HG03175 (cell line): ENCODE measurements around the gene RFNG.
A peak's percentile ranks its signal among the peaks of the same experiment; 100 is the strongest.

Experiments used
- ATAC-seq: cut with Tn5 transposase; IDR thresholded peaks from one replicate; pipeline ENCODE4 v1.9.1; 2021; ENCODE audit warnings: mild to moderate bottlenecking, moderate library complexity; ENCODE audit not compliant: unreplicated experiment

The RFNG gene, protein sequence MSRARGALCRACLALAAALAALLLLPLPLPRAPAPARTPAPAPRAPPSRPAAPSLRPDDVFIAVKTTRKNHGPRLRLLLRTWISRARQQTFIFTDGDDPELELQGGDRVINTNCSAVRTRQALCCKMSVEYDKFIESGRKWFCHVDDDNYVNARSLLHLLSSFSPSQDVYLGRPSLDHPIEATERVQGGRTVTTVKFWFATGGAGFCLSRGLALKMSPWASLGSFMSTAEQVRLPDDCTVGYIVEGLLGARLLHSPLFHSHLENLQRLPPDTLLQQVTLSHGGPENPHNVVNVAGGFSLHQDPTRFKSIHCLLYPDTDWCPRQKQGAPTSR

DNA sequence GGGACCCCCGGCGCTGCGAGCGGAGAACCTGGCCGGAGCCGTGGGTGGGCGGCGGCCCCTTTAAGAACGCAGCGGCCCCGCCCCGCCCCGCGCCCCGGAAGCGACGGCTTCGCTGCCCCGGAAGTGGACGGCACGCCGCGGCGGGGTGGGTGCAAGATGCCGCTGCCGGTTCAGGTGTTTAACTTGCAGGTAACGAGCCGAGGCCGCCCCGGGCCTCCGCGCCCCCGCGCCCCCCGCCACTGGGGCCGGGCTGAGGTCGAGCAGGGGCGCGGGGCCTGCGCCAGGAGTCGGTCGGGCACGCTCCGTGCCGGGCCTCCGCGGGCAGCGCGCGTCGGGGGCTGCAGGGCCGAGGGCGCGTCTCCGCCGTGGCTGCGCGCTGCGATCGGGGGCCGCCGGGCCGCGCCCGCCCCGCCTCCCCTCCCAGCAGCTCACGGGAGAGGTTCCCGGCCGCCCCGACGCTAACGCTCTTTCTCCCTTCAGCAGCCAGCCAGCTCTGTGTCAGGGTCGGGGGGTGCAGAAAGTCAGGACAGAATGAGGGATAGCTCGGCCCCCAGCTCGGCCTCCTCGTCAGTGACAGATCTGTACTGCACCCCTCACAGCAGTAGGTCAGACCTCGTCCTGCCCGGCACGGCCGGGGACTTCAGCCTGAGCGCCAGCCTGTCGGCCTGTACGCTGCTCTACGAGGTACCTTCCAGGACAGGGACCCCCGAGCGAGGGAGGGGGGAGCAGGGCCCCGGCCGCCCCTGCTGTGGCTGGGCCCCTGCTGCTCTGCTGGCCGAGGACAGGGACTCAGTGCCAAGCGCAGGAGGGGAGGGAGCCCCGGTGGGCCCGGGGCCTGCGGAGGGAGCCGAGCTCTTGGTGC lies at the start of gene RFNG, which contains the start of gene GPS1:
TSS of gene RFNG (minus strand) at position 36 of the 862 bp plus-strand sequence. CDS start 45 bp downstream, outside the sequence.
TSS of gene GPS1 (plus strand) at position 123 of the 862 bp plus-strand sequence. CDS start at position 157, 34 bp downstream.
- peak; percentile 54 for ATAC-seq

DNA sequence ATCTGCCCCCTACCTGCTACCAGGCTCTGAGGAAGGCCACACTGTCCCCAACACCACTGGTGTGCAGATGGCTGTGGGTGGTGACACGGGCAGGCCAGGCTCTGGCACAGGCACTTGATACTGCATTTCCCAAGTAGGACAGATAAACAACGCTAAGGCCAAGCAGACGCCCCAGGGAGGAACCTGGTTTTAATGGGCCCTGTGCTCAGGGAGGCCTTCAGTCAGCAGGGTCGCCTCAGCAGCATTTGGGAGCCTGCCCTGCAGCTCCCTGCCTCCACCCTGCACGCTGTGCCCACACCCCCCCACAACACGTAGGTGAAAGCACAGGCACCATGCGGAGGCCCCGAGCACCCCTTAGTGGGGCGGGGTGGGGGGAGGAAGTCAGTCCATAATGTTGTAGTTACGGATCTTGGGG lies 49.7 kb upstream of the RFNG start:
- ATAC-seq: no peak

DNA sequence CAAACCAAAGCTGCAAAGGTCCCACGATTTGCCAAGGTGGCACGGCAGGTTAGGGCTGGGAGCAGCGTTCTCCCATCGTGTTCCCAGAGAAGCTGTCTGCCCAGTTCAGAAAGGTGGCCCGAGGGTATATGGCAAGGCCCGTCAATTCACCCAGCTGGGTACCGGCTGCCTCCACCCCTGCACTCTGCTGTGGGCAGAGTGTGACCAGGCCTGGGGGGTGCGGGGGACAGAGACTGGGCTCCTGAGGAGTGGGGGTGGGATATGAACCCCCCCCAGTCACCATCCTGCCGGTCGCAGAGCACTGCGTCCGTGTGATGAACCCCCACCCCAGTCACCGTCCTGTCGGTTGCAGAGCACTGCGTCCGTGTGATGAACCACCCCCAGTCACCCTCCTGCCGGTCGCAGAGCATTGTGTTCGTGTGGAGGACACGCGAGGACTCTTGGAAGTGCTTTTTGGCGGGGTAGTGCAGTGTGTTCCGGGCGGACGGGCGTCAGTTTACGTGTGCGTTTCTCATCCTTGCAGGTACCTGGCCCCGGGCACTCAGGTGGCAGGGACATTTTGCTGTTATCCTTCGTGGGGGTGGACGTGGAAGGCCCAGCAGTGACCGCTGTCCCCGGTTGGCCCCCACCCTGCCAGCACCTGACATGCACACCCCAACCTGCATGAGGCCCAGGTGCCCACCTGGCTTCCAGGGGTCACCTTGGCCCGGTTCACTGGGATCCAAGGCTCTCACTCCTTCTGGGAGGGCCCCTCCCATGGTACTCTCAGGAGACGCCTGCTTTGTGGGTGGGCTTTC lies 49.1 kb upstream of the RFNG start:
- no peak for ATAC-seq

DNA sequence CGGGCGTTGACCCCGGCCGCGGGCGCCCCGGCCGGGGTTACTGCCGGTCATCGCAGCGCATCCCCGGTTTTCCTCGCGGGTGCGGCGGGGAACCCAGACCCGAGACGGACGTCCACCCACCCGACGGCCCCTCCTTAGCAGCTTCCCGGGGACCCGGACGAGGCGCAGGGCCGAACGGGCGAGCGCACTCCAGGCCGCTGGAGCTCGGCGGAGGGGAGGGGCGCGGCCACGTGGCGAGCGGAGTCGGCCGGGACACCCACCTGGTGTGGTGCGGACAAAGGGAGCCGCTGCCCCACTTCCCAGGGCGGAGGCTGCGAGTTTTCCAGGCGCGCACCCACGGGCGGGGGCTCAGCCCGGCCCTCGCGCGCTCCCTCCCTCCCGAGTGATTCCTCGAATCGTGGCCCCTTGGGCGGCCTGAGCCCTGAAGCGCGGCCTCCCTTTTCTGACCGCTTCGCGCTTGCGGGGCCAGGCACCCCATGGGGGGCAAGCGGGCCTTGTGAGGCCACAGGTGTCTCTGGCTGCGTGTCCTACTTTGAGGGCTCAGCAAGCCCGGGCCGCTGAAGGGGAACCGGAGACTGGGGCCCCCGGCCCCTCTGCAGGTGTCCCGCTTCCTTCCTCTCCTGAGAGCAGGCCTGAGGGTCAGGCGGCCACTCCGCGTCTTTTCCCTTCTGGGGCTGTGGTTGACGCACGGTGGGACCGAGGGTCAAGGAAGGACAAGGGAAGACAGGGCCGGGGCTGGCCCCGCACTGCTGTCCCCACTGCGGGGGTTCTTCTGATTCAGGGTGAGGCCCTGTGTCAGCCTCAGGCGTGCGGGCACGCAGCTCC lies 47.5 kb upstream of the RFNG start:
- ATAC-seq: peak; percentile 9

DNA sequence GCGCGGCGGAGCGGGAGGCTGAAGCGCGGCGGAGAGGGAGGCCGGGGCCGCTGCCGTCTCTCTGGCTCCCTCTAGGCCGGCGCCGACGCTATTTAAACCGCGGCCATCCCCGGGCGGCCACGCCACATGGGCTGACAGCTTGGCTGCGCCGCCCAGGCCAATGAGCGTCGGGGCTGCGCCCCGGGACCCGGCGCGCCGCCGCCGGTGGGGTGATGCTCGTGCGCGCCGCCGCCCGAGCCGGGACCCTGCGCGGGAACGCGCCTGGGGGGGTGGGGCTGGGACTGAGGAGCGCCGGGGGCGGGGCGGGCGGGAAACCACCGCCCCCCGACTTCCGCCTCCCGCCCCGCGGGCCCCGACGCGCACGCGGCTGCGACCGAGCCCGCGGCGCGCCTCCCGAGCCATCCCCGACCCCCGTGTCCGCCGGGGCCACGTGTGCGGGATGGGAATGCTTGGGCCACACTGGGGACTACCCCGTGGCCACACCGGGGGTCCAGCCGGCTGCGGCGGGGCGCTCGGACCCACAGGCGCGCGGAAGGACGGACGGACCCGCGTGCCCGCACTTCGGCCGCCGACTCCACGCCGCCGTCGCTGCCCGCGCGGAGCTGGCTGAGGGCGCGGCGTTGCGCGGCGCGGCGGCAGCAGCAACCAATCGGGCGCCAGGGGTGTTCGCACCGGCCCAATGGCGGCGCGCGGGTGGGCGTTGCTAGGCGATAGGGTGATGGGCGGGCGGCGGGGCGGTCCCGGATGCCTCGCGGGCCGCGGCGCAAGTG lies 46.7 kb upstream of the RFNG start, which contains the start of gene FASN:
TSS of gene FASN (minus strand) at position 68 of the 770 bp plus-strand sequence. CDS start 1,791 bp downstream, outside the sequence.
- ATAC-seq: peak; percentile 71

DNA sequence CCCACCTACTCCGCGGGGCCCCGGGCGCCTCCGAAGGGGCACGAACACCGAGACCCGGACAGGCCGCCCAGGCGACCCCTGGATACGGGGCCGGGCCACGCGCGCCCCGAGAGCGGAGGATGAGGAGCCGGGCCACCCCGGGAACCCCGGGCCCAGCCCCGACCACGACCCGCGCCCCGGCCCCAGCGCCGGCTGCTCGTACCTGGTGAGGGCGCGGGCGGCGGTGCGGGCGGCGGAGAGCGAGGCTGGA lies 46.2 kb upstream of the RFNG start:
- ATAC-seq: no peak

DNA sequence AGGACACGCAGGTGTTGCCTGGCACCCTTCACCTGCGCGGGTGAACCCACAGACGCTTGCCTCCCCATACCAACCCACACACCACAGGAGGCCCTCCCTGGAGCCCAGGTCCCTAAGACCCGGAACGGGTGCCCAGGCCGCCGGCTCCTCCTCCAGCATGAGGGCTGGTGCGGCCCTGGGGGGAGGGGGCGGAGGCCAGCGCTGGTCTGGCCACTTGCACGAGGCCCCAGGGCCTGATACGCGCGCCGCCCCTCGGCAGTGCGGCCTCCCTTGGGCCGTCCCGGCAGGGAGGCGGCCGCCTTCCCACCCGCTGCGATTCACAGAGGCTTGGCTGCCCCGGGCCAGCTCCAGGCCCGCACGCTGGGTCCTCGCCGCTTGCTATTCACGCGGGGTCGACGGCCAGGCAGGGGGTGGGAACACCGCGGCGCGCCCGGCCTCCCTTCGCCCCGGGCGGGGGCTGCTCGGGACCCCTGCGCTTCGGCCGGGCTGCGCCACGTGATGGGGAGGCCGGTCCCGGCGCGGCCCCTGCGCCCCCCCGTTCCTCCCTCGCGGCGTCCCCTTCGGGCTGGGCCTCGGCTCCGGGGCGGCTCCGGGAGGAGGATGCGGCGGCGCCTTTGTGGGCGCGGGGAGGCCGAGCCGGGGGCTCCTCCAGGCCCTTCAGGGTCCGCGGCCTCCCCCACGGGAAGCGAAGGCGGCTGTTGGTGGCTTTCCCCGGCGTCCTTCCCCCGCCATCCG lies 45.7 kb upstream of the RFNG start:
- no peak for ATAC-seq

DNA sequence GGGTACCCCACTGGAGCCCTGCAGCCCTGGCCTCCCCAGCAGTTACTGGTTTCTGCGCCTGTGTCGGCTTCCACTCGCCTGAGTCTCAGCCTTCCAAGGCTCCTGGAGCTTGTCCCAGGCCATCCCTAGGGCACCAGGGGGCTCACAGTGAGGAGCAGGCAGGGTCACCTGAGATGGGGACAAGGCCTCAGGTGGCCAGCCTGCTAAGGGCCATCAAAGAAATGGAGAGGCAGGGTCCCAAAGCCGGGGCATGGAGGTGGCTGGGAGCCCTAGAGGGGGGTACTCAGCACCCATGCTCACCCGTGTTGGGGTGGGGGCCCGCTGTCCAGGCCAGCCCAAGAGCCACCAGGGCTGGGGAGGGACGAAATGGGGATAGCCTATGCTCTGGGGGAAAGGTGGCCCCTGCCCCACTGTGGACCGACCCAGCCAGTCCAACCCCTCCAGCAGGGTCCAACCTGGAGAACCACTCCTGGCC lies 45.1 kb upstream of the RFNG start:
- no peak for ATAC-seq

DNA sequence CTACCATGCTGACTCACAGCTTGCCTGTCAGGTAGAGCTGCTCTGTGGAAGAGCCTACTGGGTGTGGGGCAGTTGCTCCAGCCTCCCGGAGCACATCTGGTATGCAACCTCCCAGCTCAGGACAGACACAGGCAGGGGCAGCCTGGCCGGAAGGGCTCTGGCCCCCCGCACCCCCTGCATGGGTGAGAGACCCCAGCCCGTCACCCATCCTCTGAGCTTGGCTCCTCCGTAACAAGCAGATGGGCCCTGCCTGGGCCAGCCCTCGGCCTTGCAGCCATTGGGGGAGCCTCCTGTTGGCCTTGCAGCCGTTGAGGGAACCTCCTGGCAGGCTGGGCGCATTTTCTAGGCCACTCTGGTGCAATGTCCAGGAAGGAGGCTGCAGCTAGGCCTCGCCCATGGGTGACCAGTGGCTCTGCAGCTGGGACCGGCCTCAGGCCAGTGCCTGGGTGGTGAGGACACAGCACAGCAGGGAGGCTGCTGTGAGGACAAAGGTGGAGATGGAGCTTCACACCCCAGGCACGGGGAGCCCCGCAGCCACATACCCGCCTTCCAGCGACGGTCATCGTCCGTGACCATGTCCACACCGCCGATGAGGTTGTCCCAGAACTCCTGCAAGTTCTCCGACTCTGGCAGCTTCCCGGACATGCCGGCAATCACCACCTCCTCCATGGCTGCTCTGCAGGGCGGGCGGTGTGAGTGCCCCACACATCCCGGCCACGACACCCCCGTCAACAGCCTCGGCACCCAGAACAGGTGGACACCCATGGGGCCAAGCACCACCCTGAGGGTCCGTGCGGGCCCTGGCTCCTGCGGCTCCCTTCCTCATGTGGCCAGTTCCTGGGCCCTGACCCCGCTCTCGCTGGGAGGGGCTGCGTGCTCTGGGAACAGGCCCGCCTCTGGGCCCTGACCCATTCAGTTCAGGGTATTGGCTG lies 44.4 kb upstream of the RFNG start:
- ATAC-seq: no peak

DNA sequence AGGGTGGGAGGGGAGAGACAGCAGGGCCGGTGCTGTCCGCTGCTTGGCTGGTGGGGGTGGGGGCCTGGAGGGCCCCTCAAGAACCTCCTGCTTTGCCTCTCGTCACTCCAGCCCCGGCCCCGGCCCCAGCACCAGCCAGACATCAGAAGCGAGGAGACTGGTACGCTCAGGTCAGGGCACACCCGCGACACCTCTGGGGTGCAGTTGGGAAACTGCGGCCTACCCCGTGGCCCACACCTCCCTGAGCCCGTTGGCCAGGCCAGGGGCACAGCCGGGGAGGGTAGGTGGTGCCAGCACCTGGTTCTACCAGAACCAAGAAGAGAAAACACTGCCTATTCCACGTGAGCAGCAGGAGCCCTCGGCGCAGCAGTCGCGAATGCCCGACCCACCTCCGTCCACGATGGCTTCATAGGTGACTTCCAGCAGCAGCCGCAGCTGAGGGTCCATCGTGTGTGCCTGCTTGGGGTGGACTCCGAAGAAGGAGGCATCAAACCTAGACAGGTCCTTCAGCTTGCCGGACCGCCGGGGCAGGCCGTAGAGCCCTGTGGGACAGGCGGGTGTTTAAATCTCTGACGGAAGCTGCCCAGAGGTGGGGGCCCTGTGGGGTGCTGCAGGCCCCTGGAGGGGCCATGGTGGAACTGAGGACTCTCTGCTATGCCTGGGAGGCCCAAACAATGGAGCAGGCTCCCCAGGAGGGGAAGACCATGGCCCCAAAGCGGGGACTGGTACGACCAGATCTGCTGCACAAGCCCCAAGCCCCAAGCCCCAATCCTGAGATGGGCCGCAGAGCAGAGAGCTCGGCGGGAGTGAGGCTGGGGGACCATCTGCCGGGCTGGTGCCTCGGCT lies 43.5 kb upstream of the RFNG start:
- no peak for ATAC-seq

DNA sequence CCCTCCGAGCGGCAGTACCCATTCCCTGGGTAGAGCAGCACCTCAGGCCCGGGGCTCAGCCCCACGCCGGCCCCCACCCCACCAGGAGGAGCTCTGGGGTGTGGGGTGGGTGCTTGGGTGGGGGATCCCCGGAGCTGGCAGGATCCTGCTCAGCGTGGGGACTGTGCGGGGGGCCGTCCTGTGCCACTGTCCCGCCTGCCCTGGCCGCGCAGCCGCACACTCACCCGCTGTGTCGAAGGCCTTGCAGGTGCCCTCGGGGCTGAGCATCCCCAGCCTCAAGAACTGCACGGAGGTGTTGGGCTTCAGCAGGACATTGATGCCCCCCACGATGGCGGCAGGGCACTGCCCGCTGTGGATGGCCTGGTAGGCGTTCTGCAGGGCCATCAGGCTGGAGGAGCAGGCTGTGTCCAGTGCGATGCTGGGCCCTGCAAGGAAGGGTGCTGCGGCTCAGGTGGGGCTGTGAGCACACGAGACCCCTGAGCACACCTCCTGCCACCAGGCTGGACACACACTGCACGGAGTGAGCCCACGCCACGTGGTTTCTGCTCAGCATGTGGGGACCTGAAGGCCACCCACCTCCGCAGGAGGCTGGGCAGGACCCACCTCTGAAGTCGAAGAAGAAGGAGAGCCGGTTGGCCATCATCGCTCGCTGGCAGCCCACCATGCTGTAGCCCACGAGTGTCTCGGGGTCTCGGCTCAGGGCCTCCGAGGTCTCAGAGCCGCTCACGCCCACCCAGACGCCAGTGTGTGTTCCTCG lies 41.6 kb upstream of the RFNG start:
- ATAC-seq: no peak

DNA sequence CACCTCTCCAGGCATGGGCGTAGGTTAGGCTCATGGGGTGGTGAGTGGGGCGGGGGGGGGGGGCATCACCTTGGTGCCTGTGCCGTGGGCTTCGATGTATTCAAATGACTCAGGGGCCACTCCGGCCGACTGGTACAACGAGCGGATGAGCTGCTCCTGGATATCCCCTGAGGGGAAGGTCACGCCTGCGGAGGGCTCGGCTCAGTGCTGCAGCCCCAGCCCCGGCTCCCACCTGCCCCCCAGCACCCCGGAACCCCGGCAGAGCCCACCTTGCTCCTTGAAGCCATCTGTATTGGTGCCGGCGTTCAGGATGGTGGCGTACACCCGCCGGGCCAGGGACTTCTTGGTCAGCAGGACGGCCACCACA lies 41.0 kb upstream of the RFNG start:
- ATAC-seq: no peak

DNA sequence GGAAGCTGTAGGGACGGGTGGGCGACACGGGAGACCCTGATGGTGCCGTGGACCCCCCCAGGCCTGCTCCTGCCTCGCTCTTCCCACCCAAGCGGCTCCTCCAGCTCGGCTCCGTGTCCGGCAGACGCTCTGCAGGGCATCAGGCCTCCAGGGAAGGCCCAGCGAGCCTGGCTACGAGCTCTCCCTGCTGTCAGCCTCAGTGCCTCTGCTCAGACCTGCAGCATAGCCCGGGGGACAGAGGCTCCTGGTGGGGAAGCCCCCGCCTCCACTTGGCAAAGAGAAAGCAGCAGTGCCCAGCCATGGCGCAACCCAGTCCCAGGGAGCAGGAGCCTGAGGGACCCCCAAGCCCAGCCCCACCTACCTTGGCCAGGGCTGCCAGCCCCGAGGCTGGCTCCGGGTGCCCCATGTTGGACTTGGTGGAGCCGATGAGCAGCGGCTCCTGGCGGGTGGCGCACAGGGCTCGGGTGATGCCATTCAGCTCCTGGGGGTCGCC lies 40.5 kb upstream of the RFNG start:
- no peak for ATAC-seq

DNA sequence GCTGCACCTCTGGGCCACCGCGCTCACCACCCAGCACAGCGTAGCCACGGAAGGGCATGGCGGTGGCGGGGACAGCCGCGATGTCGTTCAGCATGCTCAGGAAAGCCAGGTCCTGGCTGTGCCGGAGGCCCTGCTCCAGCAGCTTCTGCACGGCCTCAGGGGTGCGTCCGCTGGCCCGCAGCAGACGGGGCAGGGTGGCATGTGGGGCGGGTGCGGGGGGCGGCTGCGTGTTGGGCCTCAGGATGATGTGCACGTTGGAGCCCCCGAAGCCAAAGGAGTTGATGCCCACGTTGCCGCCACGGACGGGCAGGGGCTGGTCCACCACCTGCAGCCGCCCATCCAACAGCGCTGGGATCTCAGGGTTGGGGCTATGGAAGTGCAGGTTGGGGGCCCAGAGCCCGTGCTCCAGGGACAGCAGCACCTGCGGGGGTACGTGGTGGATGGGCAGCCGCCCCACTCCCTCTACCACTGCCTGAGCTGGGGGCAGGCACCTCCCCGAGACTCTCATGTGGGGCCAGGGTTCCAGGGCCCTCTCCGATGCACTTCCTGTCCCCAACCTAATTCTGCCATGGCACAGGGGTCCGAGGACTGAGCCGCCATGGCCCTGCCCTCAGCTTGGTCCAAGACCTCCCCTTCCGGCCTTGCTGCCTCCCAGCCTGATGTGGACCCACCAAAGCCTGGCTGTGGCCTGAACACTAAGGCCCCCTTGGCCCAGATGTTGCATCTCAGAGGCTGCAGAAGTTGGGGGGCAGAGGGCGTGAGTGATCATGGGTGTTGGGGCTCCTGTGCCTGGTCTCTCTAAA lies 39.9 kb upstream of the RFNG start:
- no peak for ATAC-seq

DNA sequence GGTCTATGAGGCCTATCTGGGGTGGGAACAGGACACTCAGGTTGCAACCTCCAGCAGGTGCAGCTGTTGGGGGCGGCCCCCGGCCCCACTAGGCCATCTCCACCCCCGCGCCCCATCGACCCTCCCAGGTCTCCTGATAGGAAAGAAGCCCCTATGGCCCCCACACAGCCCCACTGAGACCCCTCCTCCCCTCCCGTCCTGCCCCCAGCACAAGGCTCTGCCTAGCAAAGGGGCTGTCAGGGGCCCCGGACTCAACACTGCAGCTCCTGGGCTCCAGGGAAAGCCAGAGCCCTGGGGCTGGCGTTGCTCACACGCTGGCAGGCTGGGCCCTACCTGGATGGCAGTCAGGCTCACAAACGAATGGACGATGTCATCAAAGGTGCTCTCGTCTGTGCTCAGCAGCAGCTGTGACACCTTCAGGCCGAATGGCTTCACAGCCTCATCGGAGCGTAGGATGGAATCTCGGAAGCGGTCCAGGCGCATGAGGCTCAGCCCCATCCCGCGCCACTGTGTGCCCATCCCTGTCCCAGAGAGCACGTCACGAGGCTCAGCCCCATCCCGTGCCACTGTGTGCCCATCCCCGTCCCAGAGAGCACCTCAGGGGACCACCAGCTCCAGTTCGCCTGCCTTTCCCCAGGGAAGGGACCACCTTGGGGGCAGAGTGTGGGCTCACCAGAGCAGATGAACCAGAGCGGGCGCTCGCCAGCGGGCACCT lies 39.1 kb upstream of the RFNG start:
- no peak for ATAC-seq
